Measurements from ENCODE around the gene GEMIN7. TPM values are rescaled to one million over a fixed set of nuclear protein-coding genes. Genes with fewer than 3 reads are reported as not detected.

GEMIN7 gene
- polyA plus RNA-seq, 1 donor from 2014 or later = 26.5 TPM

DNA sequence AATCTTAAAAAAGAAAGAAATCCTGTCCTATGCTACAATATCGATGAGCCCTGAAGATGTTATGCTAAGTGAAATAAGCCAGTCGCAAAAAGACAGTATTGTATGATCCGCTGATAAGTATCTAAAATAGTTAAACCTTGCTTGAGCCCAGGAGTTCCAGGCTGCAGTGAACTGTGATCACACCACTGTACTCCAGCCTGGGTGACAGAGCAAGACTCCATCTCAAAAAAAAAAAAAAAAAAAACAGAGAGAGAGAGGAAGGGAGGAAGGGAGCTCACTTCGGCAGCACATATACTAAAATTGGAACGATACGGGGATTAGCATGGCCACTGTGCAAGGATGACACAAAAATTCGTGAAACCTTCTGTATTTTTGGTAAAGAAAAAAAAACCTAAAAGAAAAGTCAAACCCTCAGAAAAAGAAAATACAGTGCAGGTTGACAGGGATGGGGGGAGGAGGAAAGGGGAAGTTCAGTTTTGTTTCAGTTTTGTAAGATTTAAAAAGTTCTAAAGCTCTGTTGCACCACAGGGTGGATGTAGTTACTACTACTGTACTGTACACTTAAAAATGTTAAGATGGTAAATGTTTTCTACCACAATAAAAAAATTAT lies 31.8 kb upstream of the GEMIN7 start:
- TF ChIP-seq SMC3 (conservative IDR thresholded peaks at IDR 0.05; ENCODE audit: poor library complexity) = no peak
- no peak for TF ChIP-seq EZH2 (IDR thresholded peaks at IDR 0.05; ENCODE audit: borderline replicate concordance, insufficient read depth, low read length, poor library complexity, severe bottlenecking)
- TF ChIP-seq, protein P1, sequence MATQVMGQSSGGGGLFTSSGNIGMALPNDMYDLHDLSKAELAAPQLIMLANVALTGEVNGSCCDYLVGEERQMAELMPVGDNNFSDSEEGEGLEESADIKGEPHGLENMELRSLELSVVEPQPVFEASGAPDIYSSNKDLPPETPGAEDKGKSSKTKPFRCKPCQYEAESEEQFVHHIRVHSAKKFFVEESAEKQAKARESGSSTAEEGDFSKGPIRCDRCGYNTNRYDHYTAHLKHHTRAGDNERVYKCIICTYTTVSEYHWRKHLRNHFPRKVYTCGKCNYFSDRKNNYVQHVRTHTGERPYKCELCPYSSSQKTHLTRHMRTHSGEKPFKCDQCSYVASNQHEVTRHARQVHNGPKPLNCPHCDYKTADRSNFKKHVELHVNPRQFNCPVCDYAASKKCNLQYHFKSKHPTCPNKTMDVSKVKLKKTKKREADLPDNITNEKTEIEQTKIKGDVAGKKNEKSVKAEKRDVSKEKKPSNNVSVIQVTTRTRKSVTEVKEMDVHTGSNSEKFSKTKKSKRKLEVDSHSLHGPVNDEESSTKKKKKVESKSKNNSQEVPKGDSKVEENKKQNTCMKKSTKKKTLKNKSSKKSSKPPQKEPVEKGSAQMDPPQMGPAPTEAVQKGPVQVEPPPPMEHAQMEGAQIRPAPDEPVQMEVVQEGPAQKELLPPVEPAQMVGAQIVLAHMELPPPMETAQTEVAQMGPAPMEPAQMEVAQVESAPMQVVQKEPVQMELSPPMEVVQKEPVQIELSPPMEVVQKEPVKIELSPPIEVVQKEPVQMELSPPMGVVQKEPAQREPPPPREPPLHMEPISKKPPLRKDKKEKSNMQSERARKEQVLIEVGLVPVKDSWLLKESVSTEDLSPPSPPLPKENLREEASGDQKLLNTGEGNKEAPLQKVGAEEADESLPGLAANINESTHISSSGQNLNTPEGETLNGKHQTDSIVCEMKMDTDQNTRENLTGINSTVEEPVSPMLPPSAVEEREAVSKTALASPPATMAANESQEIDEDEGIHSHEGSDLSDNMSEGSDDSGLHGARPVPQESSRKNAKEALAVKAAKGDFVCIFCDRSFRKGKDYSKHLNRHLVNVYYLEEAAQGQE (IDR thresholded peaks at IDR 0.05; ENCODE audit: borderline replicate concordance) = no peak
- no peak for TF ChIP-seq RAD21 (conservative IDR thresholded peaks at IDR 0.05)
- TF ChIP-seq TAF1 (IDR thresholded peaks at IDR 0.05; ENCODE audit: low read depth) = no peak
- TF ChIP-seq POLR2AphosphoS5 (IDR thresholded peaks at IDR 0.05) = no peak
- TF ChIP-seq EP300 (conservative IDR thresholded peaks at IDR 0.05; ENCODE audit: poor library complexity, severe bottlenecking) = no peak
- TF ChIP-seq, protein P2, sequence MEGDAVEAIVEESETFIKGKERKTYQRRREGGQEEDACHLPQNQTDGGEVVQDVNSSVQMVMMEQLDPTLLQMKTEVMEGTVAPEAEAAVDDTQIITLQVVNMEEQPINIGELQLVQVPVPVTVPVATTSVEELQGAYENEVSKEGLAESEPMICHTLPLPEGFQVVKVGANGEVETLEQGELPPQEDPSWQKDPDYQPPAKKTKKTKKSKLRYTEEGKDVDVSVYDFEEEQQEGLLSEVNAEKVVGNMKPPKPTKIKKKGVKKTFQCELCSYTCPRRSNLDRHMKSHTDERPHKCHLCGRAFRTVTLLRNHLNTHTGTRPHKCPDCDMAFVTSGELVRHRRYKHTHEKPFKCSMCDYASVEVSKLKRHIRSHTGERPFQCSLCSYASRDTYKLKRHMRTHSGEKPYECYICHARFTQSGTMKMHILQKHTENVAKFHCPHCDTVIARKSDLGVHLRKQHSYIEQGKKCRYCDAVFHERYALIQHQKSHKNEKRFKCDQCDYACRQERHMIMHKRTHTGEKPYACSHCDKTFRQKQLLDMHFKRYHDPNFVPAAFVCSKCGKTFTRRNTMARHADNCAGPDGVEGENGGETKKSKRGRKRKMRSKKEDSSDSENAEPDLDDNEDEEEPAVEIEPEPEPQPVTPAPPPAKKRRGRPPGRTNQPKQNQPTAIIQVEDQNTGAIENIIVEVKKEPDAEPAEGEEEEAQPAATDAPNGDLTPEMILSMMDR (IDR thresholded peaks at IDR 0.05; ENCODE audit: poor library complexity, severe bottlenecking) = no peak
- no peak for TF ChIP-seq MXI1 (conservative IDR thresholded peaks at IDR 0.05; ENCODE audit: poor library complexity, severe bottlenecking)
- Histone ChIP-seq H3K36me3 (ENCODE audit: insufficient read depth, low read length) (no peaks in the 10 kb centered on the region), H3K79me2 (replicated peaks; ENCODE audit: insufficient read depth, low read length) (peaks cover 17% of the 10 kb centered on the region), H3K9me2 (ENCODE audit: insufficient read depth, low read length) (no peaks in the 10 kb centered on the region), H4K20me1 (ENCODE audit: insufficient read depth) (no peaks in the 10 kb centered on the region), H3K9ac (ENCODE audit: low read length) (no peak overlapping the region), H2AFZ (ENCODE audit: low read depth, low read length) (no peak overlapping the region), H3K9me3 (ENCODE audit: low read length) (no peaks in the 10 kb centered on the region), H3K4me2 (ENCODE audit: low read length) (no peak overlapping the region), H3K27me3 (ENCODE audit: insufficient read depth, low read depth, low read length) (no peaks in the 10 kb centered on the region), H3K27ac (ENCODE audit: low read length) (no peak overlapping the region), H3K4me3 (ENCODE audit: low read length) (no peak overlapping the region), H3F3A (ENCODE audit: insufficient read depth, low read length, poor library complexity, severe bottlenecking) (no peaks in the 10 kb centered on the region)

DNA sequence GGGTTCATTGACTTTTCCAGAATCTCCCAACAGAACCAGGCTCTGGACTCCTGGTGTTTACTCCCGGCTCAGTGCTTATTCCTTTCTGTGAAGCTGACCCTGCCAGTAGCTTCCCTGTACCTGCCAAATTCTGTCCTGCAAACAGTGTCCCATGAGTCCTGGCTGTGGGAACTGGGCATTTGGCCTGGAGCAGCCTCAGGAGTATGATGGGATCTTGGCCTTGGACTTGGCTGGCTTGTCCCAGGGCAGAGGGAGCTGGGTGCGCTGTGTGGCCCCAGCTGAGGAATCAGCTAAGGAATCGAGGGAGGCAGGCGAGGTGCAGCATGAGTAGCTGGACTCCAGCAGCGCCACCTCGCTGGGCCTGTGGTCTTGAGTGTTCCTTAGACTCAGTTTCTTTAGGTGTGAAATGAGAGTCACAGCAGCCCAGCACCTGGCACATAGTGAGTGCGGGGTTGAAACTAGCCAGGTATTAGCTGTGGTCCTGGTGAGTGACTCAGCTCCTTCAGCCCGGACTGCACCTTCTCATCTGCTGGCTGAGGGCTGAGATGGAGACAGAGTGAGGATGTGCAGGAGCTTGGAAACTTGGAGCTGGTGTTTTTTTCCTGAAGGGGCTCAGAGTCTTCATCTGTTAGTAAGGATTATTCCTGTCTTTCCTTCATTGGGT lies 29.9 kb upstream of the GEMIN7 start:
- H3K9me3 ChIP-seq (ENCODE audit: low read length) = no peaks in the 10 kb centered on the region
- no peak overlapping the region for H3K9ac ChIP-seq (ENCODE audit: low read length)
- H4K20me1 ChIP-seq (ENCODE audit: insufficient read depth) = no peaks in the 10 kb centered on the region
- no peaks in the 10 kb centered on the region for H3K9me2 ChIP-seq (ENCODE audit: insufficient read depth, low read length)
- H3F3A ChIP-seq (ENCODE audit: insufficient read depth, low read length, poor library complexity, severe bottlenecking) = no peaks in the 10 kb centered on the region
- no peak overlapping the region for H3K27ac ChIP-seq (ENCODE audit: low read length)
- H3K36me3 ChIP-seq (ENCODE audit: insufficient read depth, low read length) = no peaks in the 10 kb centered on the region
- H3K4me2 ChIP-seq (ENCODE audit: low read length) = no peak overlapping the region
- no peak overlapping the region for H3K4me3 ChIP-seq (ENCODE audit: low read length)
- H3K27me3 ChIP-seq (ENCODE audit: insufficient read depth, low read depth, low read length) = no peaks in the 10 kb centered on the region
- no peak overlapping the region for H2AFZ ChIP-seq (ENCODE audit: low read depth, low read length)
- TF ChIP-seq SMC3 (conservative IDR thresholded peaks at IDR 0.05; ENCODE audit: poor library complexity) (no peak), EZH2 (IDR thresholded peaks at IDR 0.05; ENCODE audit: borderline replicate concordance, insufficient read depth, low read length, poor library complexity, severe bottlenecking) (no peak), EP300 (conservative IDR thresholded peaks at IDR 0.05; ENCODE audit: poor library complexity, severe bottlenecking) (no peak), POLR2AphosphoS5 (IDR thresholded peaks at IDR 0.05) (no peak), MXI1 (conservative IDR thresholded peaks at IDR 0.05; ENCODE audit: poor library complexity, severe bottlenecking) (no peak), RAD21 (conservative IDR thresholded peaks at IDR 0.05) (no peak), TAF1 (IDR thresholded peaks at IDR 0.05; ENCODE audit: low read depth) (no peak)
- TF ChIP-seq, protein P2 (IDR thresholded peaks at IDR 0.05; ENCODE audit: poor library complexity, severe bottlenecking) = no peak
- TF ChIP-seq, protein P1 (IDR thresholded peaks at IDR 0.05; ENCODE audit: borderline replicate concordance) = no peak
- peaks cover 17% of the 10 kb centered on the region for H3K79me2 ChIP-seq (replicated peaks; ENCODE audit: insufficient read depth, low read length)
